K562 (cell line): ENCODE data around the gene TP53BP2. TPM values are rescaled to one million over a fixed set of nuclear protein-coding genes. Genes with fewer than 3 reads are reported as not detected.

Experiments used
- BHLHE40 ChIP-seq: IDR thresholded peaks from 2 replicates; pipeline ENCODE4 v1.6.1; 2011; ENCODE audit warnings: low read length, improper control_type of control experiment
- CTBP1 ChIP-seq: fragments of 450-650 bp; IDR thresholded peaks from 2 replicates; pipeline ENCODE4 v1.6.1; 2016; ENCODE audit warnings: borderline replicate concordance
- HMBOX1 ChIP-seq: sonication (generic); IDR thresholded peaks from 2 replicates; pipeline ENCODE4 v1.6.1; 2016
- MXD1 ChIP-seq: fragments of 250-450 bp; sonication (Bioruptor Pico); IDR thresholded peaks from 2 replicates; pipeline ENCODE4 v1.8.0; 2021; ENCODE audit warnings: borderline replicate concordance, mild to moderate bottlenecking, moderate library complexity; ENCODE audit not compliant: poor library complexity, severe bottlenecking
- NFIC ChIP-seq: fragments of 450-650 bp; IDR thresholded peaks from 2 replicates; pipeline ENCODE4 v1.6.1; 2017; ENCODE audit warnings: mild to moderate bottlenecking, inconsistent platforms
- POU5F1 ChIP-seq: fragments of 150-350 bp; IDR thresholded peaks from 2 replicates; pipeline ENCODE4 v1.6.1; 2014; ENCODE audit warnings: borderline replicate concordance, low read length, low read depth, mild to moderate bottlenecking; ENCODE audit not compliant: partially characterized antibody
- PREB ChIP-seq: sonication (generic); formaldehyde crosslinking; IDR thresholded peaks from 2 replicates; pipeline ENCODE4 v1.8.1; 2023; ENCODE audit warnings: mild to moderate bottlenecking, missing genetic modification reagents
- RAD21 ChIP-seq, 2 experiments: fragments of 250-450 bp in 1 of 2; fragments of 450-650 bp in 1 of 2; sonication (Bioruptor Pico) in 1 of 2; formaldehyde crosslinking in 1 of 2; IDR thresholded peaks in 1 of 2; conservative IDR thresholded peaks in 1 of 2; 2 replicates each; pipeline versions ENCODE4 v1.4.0 to v1.8.0; 2020 to 2022; ENCODE audit warnings: mild to moderate bottlenecking in 2 of 2, moderate library complexity in 1 of 2
- RBM17 ChIP-seq: fragments of 200-400 bp; formaldehyde crosslinking; IDR thresholded peaks from 2 replicates; pipeline ENCODE4 v1.6.1; 2017; ENCODE audit warnings: low read depth, mild to moderate bottlenecking, low read length, borderline replicate concordance
- RFX1 ChIP-seq: fragments of 450-650 bp; IDR thresholded peaks from 2 replicates; pipeline ENCODE4 v1.6.1; 2016; ENCODE audit warnings: mild to moderate bottlenecking, moderate library complexity
- SMAD1 ChIP-seq: fragments of 150-350 bp; IDR thresholded peaks from 2 replicates; pipeline ENCODE4 v1.6.1; 2014; ENCODE audit warnings: low read length, low read depth; ENCODE audit not compliant: partially characterized antibody
- SMAD3 ChIP-seq: fragments of 450-650 bp; formaldehyde crosslinking; conservative IDR thresholded peaks from 2 replicates; pipeline ENCODE4 v1.4.0; 2020; ENCODE audit warnings: mild to moderate bottlenecking
- SOX6 ChIP-seq: fragments of 450-650 bp; IDR thresholded peaks from 2 replicates; pipeline ENCODE4 v1.6.1; 2014; ENCODE audit warnings: mild to moderate bottlenecking
- SRSF9 ChIP-seq: fragments of 200-400 bp; formaldehyde crosslinking; IDR thresholded peaks from 2 replicates; pipeline ENCODE4 v1.6.1; 2017; ENCODE audit warnings: low read depth, low read length, borderline replicate concordance
- TAF7 ChIP-seq: fragments of 450-650 bp; IDR thresholded peaks from 2 replicates; pipeline ENCODE4 v1.6.1; 2016; ENCODE audit warnings: missing genetic modification characterization, missing compliant biosample characterization
- ZMIZ1 ChIP-seq, 2 experiments: fragments of 150-350 bp in 1 of 2; IDR thresholded peaks; 2 replicates each; pipeline ENCODE4 v1.6.1; 2012 to 2016; ENCODE audit warnings: low read depth in 2 of 2, low read length in 2 of 2, mild to moderate bottlenecking in 1 of 2, moderate library complexity in 1 of 2
- ZNF431 ChIP-seq: sonication (generic); formaldehyde crosslinking; IDR thresholded peaks from 2 replicates; pipeline ENCODE4 v1.8.0; 2022; ENCODE audit warnings: mild to moderate bottlenecking, missing genetic modification reagents
- ZNF707 ChIP-seq: fragments of 250-450 bp; sonication (Bioruptor Pico); conservative IDR thresholded peaks from 2 replicates; pipeline ENCODE4 v1.8.0; 2022; ENCODE audit warnings: inconsistent platforms, mild to moderate bottlenecking, moderate library complexity
- ZSCAN32 ChIP-seq: fragments of 450-650 bp; formaldehyde crosslinking; IDR thresholded peaks from 2 replicates; pipeline ENCODE4 v1.4.0; 2020; ENCODE audit warnings: mild to moderate bottlenecking, moderate library complexity
- polyA plus RNA-seq, 8 experiments: library from polyadenylated mRNA; depleted of rRNA in 4 of 8; stranded (reverse) in 5 of 8; unstranded in 3 of 8; fragments of >200 nt; fragmentation: Nextera tagmentation in 2 of 8; fragmentation: Illumina TruSeq in 1 of 8; extraction: Ambion mirVana in 2 of 8; extraction: Trizol in 1 of 8; gene quantifications; 2 replicates each; pipeline versions ENCODE4 v1.2.1 to v1.2.3, GENCODE V29; 2011 to 2014; ENCODE audit warnings: inconsistent platforms in 1 of 8, missing spikeins in 1 of 8
- total RNA-seq, 7 experiments: library from RNA; depleted of rRNA in 6 of 7; stranded (reverse); fragments of >200 nt in 6 of 7; fragmentation: Illumina TruSeq in 2 of 7; extraction: Trizol in 2 of 7; gene quantifications; 2 replicates each; pipeline versions ENCODE4 v1.2.1 to v1.2.3, GENCODE V29; 2011 to 2021; ENCODE audit warnings: low replicate concordance in 1 of 7

The TP53BP2 gene
- total and polyA plus RNA-seq, 9 of the 15 experiments (the other 6 are each of a cell fraction or from before 2014, with no cell fraction given), result 17.0 to 69.6 (median 40.1) TPM

- TF ChIP-seq SMAD1, result no peak
- no peak for TF ChIP-seq POU5F1
- TF ChIP-seq ZSCAN32 (CRISPR knock-in tag), result no peak
- peak; percentile 29 to 66; a peak in 3 of 4 replicates for TF ChIP-seq RAD21 (CRISPR knock-in tag; conservative IDR thresholded peaks at IDR 0.05 in 1 of 2, IDR thresholded peaks at IDR 0.05 in 1 of 2)
- TF ChIP-seq RBM17, result no peak
- TF ChIP-seq MXD1 (CRISPR knock-in tag), result no peak
- TF ChIP-seq ZMIZ1 (IDR thresholded peaks at IDR 0.05; ENCODE audit: low read depth in 2 of 2, low read length in 2 of 2), result no peak
- TF ChIP-seq PREB (CRISPR knock-in tag), result no peak
- TF ChIP-seq NFIC, result no peak
- peak; percentile 54; the same call in 1 of the 2 replicates for TF ChIP-seq CTBP1
- no peak for TF ChIP-seq BHLHE40
- no peak for TF ChIP-seq ZNF707 (CRISPR knock-in tag)
- no peak for TF ChIP-seq SOX6
- TF ChIP-seq TAF7 (tag), result no peak
- no peak for TF ChIP-seq ZNF431 (CRISPR knock-in tag)
- no peak for TF ChIP-seq HMBOX1
- no peak for TF ChIP-seq SRSF9
- no peak for TF ChIP-seq SMAD3 (CRISPR knock-in tag)
- no peak for TF ChIP-seq RFX1
Measured at GRCh38 chr1:223759273-223759672, 86.5 kb downstream of the TP53BP2 start (continued).
